ENCODE measurements around the gene BCL2L13.

BCL2L13 gene

DNA sequence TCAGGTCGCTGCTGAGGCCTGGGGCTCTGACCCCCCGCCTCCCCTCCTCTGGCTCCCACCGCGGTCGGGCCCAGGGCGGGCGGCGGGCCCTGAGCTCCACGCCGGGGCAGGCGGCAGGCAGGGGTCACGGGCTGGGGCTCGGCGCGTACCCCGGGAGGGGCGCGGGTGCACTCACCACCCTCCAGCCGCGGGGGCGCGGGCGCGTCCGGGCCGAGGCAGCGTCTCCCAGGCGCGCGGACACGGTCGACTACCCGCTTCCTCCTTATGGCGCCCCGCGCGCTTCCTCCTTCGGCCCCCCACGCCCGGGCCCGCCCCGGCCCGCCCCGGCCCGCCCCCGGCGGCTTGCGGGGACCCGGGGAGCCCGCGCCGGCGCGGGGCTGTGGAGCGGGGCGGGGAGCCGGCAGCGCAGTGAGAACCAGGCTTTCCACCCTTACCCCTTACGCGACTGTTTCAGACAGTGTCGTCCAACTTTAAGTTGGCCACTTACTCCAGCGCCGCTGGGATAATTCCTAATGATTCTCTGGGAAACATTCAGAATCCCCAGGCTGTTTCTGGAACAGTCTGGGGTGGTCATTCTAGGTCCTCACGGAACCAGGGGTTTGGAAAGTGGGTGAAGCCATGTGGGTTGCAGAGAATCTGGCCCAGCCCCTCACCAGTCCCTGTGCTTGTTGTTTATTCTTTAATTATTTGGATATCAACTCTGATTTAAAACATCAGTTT is 135.8 kb downstream of the BCL2L13 start, which contains the start of gene BID:
Gene BID (minus strand): TSS at position 264 of the 720 bp plus-strand sequence. CDS start 24,353 bp downstream, outside the sequence.
- H3K4me2 ChIP-seq (ENCODE audit: low read length), result peak within 1 kb of the TSS; percentile 70
- H3K36me3 ChIP-seq (ENCODE audit: control insufficient read depth, insufficient read depth, low read length), result no peaks in the 10 kb centered on the region
- H3K4me1 ChIP-seq, result peaks cover 6% of the 10 kb centered on the region
- no peaks in the 10 kb centered on the region for H3K79me2 ChIP-seq
- no peaks in the 10 kb centered on the region for H3K27me3 ChIP-seq (ENCODE audit: control insufficient read depth, insufficient read depth, low read length)
- H3K9me3 ChIP-seq (ENCODE audit: control insufficient read depth, low read length), result no peaks in the 10 kb centered on the region
- H3K27ac ChIP-seq, result no peak within 1 kb of the TSS
- TF ChIP-seq, protein P1, sequence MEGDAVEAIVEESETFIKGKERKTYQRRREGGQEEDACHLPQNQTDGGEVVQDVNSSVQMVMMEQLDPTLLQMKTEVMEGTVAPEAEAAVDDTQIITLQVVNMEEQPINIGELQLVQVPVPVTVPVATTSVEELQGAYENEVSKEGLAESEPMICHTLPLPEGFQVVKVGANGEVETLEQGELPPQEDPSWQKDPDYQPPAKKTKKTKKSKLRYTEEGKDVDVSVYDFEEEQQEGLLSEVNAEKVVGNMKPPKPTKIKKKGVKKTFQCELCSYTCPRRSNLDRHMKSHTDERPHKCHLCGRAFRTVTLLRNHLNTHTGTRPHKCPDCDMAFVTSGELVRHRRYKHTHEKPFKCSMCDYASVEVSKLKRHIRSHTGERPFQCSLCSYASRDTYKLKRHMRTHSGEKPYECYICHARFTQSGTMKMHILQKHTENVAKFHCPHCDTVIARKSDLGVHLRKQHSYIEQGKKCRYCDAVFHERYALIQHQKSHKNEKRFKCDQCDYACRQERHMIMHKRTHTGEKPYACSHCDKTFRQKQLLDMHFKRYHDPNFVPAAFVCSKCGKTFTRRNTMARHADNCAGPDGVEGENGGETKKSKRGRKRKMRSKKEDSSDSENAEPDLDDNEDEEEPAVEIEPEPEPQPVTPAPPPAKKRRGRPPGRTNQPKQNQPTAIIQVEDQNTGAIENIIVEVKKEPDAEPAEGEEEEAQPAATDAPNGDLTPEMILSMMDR (IDR thresholded peaks at IDR 0.05), result no peak
- peak within 1 kb of the TSS; percentile 24 for H3K4me3 ChIP-seq (ENCODE audit: low read depth, low read length)
- H2AFZ ChIP-seq, result peak within 1 kb of the TSS; percentile 60
- H3K9ac ChIP-seq, result no peak within 1 kb of the TSS

DNA sequence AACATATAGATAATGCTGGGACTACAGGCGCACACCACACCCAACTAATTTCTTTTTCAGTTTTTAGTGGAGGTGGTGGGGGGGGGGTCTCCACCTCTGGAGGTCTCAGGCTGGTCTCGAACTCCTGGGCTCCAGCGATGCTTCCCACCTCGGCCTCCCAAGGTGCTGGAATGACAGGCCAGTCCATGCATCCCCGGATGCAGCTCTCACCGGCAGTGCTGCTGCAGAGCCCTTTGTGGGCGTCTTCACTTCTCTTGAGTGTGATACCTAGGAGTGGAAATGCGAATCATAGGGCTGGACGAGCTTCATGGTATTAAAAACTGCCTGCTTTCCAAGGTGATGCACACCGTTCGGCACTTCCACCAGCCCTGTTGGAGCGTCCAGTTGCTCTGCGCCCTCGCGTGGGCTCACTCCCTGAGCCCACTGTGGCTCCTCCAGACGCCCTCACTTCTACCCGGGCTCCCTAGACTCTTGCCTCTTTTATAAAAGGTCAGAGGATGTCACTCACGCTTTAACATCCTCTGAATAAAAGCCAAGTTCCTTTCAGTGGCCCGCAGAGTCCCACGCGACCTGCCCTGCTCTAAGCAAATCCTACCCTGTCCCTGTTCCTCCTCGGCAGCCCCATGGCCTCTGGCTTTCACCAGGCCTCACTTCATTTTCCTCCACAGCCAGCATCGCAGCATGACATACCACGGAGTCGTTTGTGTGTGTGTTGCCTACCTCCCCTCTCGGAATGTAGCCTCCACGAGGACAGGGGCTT is 136.5 kb downstream of the BCL2L13 start:
- no peaks in the 10 kb centered on the region for H3K9me3 ChIP-seq (ENCODE audit: control insufficient read depth, low read length)
- no peaks in the 10 kb centered on the region for H3K79me2 ChIP-seq
- H3K27me3 ChIP-seq (ENCODE audit: control insufficient read depth, insufficient read depth, low read length), result no peaks in the 10 kb centered on the region
- H3K4me2 ChIP-seq (ENCODE audit: low read length), result no peak overlapping the region
- TF ChIP-seq, protein P1 (IDR thresholded peaks at IDR 0.05), result no peak
- H3K27ac ChIP-seq, result no peak overlapping the region
- peaks cover 6% of the 10 kb centered on the region for H3K4me1 ChIP-seq
- H3K36me3 ChIP-seq (ENCODE audit: control insufficient read depth, insufficient read depth, low read length), result no peaks in the 10 kb centered on the region
- no peak overlapping the region for H3K4me3 ChIP-seq (ENCODE audit: low read depth, low read length)
- no peak overlapping the region for H2AFZ ChIP-seq
- no peak overlapping the region for H3K9ac ChIP-seq

DNA sequence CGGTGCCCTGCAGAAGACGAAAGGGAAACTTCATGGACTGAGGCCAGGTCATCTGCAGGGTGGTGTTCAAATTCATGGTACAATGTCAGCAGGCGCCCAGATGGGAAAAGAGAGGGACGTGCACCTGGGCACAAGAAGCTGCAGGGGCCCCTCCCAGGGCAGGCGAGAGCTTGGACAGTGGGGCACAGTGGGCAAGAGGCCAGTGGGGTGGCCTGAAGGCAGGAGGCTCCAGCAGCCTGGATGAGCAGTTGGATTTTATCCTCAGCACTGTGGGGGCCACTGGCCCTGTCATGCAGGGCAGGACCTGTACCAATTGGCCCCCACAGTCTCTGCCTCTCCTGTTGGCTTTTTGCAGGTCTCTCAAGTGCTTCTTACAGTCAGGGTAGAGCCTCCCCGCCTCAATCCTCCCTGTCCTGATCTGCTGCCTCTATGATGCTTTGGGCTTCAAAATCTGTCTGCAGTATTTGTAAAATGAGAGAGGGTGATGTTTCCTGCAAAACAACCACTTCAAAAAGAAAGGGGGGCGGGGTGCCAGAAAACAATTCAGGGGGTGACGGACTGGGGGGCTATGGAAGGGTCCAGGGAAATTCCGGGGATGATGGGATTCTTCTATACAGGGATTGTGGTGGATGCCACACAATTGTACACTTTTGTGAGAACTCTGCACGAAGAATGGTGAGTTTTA is 137.4 kb downstream of the BCL2L13 start:
- H3K4me2 ChIP-seq (ENCODE audit: low read length), result no peak overlapping the region
- no peaks in the 10 kb centered on the region for H3K79me2 ChIP-seq
- no peak overlapping the region for H3K4me3 ChIP-seq (ENCODE audit: low read depth, low read length)
- H3K27ac ChIP-seq, result no peak overlapping the region
- TF ChIP-seq, protein P1 (IDR thresholded peaks at IDR 0.05), result no peak
- no peaks in the 10 kb centered on the region for H3K27me3 ChIP-seq (ENCODE audit: control insufficient read depth, insufficient read depth, low read length)
- no peaks in the 10 kb centered on the region for H3K9me3 ChIP-seq (ENCODE audit: control insufficient read depth, low read length)
- H3K4me1 ChIP-seq, result peaks cover 6% of the 10 kb centered on the region
- H3K9ac ChIP-seq, result no peak overlapping the region
- no peaks in the 10 kb centered on the region for H3K36me3 ChIP-seq (ENCODE audit: control insufficient read depth, insufficient read depth, low read length)
- no peak overlapping the region for H2AFZ ChIP-seq

DNA sequence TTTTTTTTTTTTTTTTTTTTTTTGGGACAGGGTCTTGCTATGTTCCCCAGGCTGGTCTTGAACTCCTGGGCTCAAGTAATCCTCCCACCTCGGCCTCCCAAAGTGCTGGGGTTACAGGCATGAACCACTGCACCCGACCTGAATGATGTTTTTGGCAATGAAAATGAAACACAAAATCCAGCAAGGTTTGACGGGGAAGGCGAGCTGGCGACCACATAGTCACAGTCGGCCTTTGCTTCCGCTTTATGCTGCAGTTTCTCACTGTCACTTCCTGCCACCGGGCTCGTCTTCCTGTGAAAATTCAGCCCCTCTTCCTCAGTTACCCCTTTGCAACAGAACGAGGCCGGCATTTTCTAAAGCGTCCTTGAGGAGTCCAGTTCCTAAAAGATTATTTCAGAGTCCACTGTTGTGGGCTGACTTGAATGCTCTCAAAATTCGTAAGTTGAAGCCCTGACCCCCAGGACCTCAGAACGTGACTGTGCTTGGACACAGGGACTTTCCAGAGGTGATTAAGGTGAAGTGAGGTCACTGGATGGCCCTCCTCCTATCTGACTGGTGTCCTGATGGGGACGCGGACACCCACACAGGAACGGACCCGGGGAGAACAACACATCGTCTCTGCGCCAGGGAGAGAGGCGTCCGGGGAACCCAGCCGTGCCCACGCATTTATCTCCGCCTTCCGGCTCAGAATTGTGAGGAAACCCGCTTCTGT is 138.6 kb downstream of the BCL2L13 start:
- Histone ChIP-seq H3K9ac (no peak overlapping the region), H3K27me3 (ENCODE audit: control insufficient read depth, insufficient read depth, low read length) (no peaks in the 10 kb centered on the region), H3K9me3 (ENCODE audit: control insufficient read depth, low read length) (no peaks in the 10 kb centered on the region), H3K4me2 (ENCODE audit: low read length) (peak overlapping the region; percentile 13), H2AFZ (no peak overlapping the region), H3K27ac (peak overlapping the region; percentile 64), H3K79me2 (no peaks in the 10 kb centered on the region), H3K4me1 (peaks cover 6% of the 10 kb centered on the region), H3K4me3 (ENCODE audit: low read depth, low read length) (no peak overlapping the region), H3K36me3 (ENCODE audit: control insufficient read depth, insufficient read depth, low read length) (no peaks in the 10 kb centered on the region)
- TF ChIP-seq, protein P1 (IDR thresholded peaks at IDR 0.05), result no peak
